OCI-M1 (cell line): ENCODE data around the gene TIMM44.
"Not testable (repeated sequence)": the region's sequence is repeated elsewhere in the genome, so short reads cannot be mapped to it uniquely, and the experiment has no call there.

Source experiments
- DNase-seq: peaks from one replicate; lab custom pipeline; 2025; lab: John Stamatoyannopoulos, UW

TIMM44 gene

GRCh38 chr19:7925171-7925851 lies 18.2 kb downstream of the TIMM44 start:
- DNase-seq: peak; percentile 94

- no peak for DNase-seq
Measured at GRCh38 chr19:7924651-7925170, 18.8 kb downstream of the TIMM44 start.

- no peak for DNase-seq
Measured at GRCh38 chr19:7924241-7924640, 19.2 kb downstream of the TIMM44 start.

- DNase-seq: no peak
Measured at GRCh38 chr19:7923295-7924191, 19.9 kb downstream of the TIMM44 start.

GRCh38 chr19:7922836-7923195 lies 20.6 kb downstream of the TIMM44 start:
- DNase-seq: no peak

GRCh38 chr19:7921967-7922835 lies 21.3 kb downstream of the TIMM44 start:
- no peak for DNase-seq

GRCh38 chr19:7921302-7921966 lies 22.0 kb downstream of the TIMM44 start:
- DNase-seq: no peak

- DNase-seq: peak; percentile 99
Measured at GRCh38 chr19:7920519-7921301, 22.8 kb downstream of the TIMM44 start.

GRCh38 chr19:7919610-7920518 lies 23.6 kb downstream of the TIMM44 start, which contains the start of gene SNAPC2:
SNAPC2 (plus strand) TSS chr19:7920338; CDS start chr19:7920367, 29 bp downstream.
- DNase-seq: peak; percentile 99

- peak; percentile 33 for DNase-seq
Measured at GRCh38 chr19:7918615-7919421, 24.6 kb downstream of the TIMM44 start.

GRCh38 chr19:7918062-7918614 lies 25.3 kb downstream of the TIMM44 start:
- not testable (repeated sequence) for DNase-seq

GRCh38 chr19:7917267-7918061 lies 26.0 kb downstream of the TIMM44 start:
- peak; percentile 90 for DNase-seq

- peak; percentile 51 for DNase-seq
Measured at GRCh38 chr19:7916955-7917266, 26.6 kb downstream of the TIMM44 start.

GRCh38 chr19:7916103-7916954 lies 27.1 kb downstream of the TIMM44 start:
- peak; percentile 66 for DNase-seq

- DNase-seq: no peak
Measured at GRCh38 chr19:7915250-7916102, 28.0 kb downstream of the TIMM44 start.

GRCh38 chr19:7914598-7915045 lies 28.8 kb downstream of the TIMM44 start, which contains the start of gene TGFBR3L:
TGFBR3L (plus strand) TSS chr19:7914830.
- no peak for DNase-seq
